Ovary (tissue), 9 donors: ENCODE measurements around the gene PBRM1. TPM values are rescaled to one million over a fixed set of nuclear protein-coding genes. Genes with fewer than 3 reads are reported as not detected.

Source experiments
- DNase-seq, 5 donors: peaks; one replicate each; pipeline ENCODE4 v3.0.0-alpha.2; 2019 to 2020
- H3K27ac ChIP-seq, 2 donors: fragments of 200-600 bp; one replicate each; pipeline versions ENCODE4 v1.5.1 to v1.8.0; 2019 to 2022
- H3K27me3 ChIP-seq: fragments of 200-600 bp; one replicate; pipeline ENCODE4 v1.8.0; 2022
- H3K36me3 ChIP-seq: fragments of 200-600 bp; sonication (generic); one replicate; pipeline ENCODE4 v1.5.1; 2019
- H3K4me1 ChIP-seq: one replicate; pipeline ENCODE4 v1.8.1; 2013; ENCODE audit warnings: mild to moderate bottlenecking, moderate library complexity; ENCODE audit not compliant: insufficient read depth
- H3K4me3 ChIP-seq: fragments of 200-600 bp; sonication (generic); one replicate; pipeline ENCODE4 v1.5.1; 2017
- H3K9me3 ChIP-seq, 2 donors: fragments of 200-600 bp in 1 of 2; sonication (generic) in 1 of 2; one replicate each; pipeline versions ENCODE4 v1.5.1 to v1.8.1; 2013 to 2019; ENCODE audit warnings: mild to moderate bottlenecking in 1 of 2, moderate library complexity in 1 of 2
- EP300 ChIP-seq: sonication (generic); formaldehyde crosslinking; IDR thresholded peaks from one replicate; pipeline ENCODE4 v1.6.1; 2017; ENCODE audit warnings: antibody characterized with exemption
- POLR2A ChIP-seq: fragments of 450-650 bp; IDR thresholded peaks from one replicate; pipeline ENCODE4 v1.6.1; 2017; ENCODE audit warnings: antibody characterized with exemption, mild to moderate bottlenecking, moderate library complexity
- WGBS, 3 donors: extraction: QIAGEN DNeasy Blood & Tissue Kit in 1 of 3; methylation state at CpG; one replicate each; pipeline versions ENCODE4 v1.1.5 to v1.1.7; 2013 to 2017; 5-methylcytosine and 5-hydroxymethylcytosine counted together
- intact Hi-C, 4 donors: fragments of 100-400 bp; cut with DNase I; formaldehyde crosslinking; loops; one replicate each; pipeline versions ENCODE4 v1.11.0 to v1.15.1; 2022 to 2023
- polyA plus RNA-seq, 2 donors: library from polyadenylated mRNA; stranded (reverse); fragments of 200-250 nt in 1 of 2; fragments of 350-450 nt in 1 of 2; fragmentation: Illumina TruSeq in 1 of 2; extraction: RNeasy Lipid Tissue Mini Kit (QIAGEN cat#74804) in 1 of 2; gene quantifications; one replicate each; pipeline ENCODE4 v1.2.3, GENCODE V29; 2013 to 2014
- total RNA-seq, 7 donors: library from RNA; depleted of rRNA in 2 of 7; stranded (reverse); fragments of >200 nt in 2 of 7; fragmentation: NEBNext Ultra II Directional in 3 of 7; extraction: Animal tissue kit (Norgen Biotek cat#: 25700) in 3 of 7; gene quantifications; one replicate each; pipeline versions ENCODE4 v1.1.0 to v1.2.4, GENCODE V29; 2016 to 2023
- TF ChIP-seq, protein P1 (sequence below), 3 donors: fragments of 450-650 bp in 2 of 3; fragments of 200-600 bp in 1 of 3; IDR thresholded peaks; one replicate each; pipeline versions ENCODE4 v1.5.1 to v1.8.0; 2016 to 2022; ENCODE audit warnings: antibody characterized with exemption in 3 of 3, mild to moderate bottlenecking in 1 of 3
- donor health status: DM: no; HTN: no; CAD: no; lungs with moderate emphysema.
- donor health status: DM: no; HTN: no; CAD: no.
- donor health status: Bipolar disorder and iron deficiency.
- donor health status: DM: yes; HTN: yes; CAD: no.
- donor health status: DM: no; HTN: no; CAD: no.
- donor health status: DM: yes; HTN: yes; CAD: no.

The PBRM1 gene
- total and polyA plus RNA-seq, 9 donors, result 19.8 to 95.7 (median 69.7) TPM

DNA sequence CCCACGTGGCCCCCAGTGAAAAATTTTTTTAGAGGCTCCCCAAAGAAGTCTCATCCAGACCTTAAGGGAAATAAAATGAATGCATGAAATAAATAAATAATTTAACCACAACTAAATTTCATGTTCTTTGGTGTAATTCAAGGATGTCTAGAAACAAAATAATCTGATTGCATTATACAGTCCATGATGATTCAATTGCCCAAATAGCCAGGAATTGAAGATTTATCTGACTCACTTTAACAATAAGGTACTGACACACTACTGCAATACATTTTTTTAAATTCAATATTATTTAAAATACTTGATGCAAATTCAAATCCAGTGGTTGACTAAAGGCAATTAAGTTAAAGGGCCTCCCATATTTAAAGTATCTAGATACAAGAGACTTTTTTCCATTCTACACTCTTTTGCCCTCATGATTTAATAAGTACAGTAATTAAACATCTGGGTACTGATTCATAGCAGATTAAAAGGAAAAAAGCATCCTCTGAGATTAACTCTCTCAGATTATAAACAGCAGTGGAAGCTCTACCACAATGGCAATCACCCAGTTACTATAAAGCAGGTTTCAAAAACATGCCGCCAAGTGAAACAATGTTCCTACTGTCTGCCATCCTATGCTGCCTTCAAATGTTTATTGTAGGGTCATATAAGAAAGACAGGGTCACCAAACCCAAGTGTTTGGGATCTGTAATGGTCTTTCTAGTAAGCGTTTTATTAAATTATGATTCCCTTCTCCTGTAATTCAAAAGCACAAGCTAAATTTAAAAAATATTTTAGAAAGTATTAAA is 139.4 kb downstream of the PBRM1 start:
- Histone ChIP-seq H3K4me3 (no peak overlapping the region), H3K9me3 (no peaks in the 10 kb centered on the region), H3K4me1 (no peaks in the 10 kb centered on the region), H3K27ac (no peak overlapping the region), H3K36me3 (no peaks in the 10 kb centered on the region), H3K27me3 (no peaks in the 10 kb centered on the region)
- WGBS, 3 donors, result 73 to 80% (median 78%) methylated on average over 3 of the region's 3 CpGs
- intact Hi-C loops, result no loop called here
- TF ChIP-seq POLR2A, result no peak
- TF ChIP-seq, protein P1, sequence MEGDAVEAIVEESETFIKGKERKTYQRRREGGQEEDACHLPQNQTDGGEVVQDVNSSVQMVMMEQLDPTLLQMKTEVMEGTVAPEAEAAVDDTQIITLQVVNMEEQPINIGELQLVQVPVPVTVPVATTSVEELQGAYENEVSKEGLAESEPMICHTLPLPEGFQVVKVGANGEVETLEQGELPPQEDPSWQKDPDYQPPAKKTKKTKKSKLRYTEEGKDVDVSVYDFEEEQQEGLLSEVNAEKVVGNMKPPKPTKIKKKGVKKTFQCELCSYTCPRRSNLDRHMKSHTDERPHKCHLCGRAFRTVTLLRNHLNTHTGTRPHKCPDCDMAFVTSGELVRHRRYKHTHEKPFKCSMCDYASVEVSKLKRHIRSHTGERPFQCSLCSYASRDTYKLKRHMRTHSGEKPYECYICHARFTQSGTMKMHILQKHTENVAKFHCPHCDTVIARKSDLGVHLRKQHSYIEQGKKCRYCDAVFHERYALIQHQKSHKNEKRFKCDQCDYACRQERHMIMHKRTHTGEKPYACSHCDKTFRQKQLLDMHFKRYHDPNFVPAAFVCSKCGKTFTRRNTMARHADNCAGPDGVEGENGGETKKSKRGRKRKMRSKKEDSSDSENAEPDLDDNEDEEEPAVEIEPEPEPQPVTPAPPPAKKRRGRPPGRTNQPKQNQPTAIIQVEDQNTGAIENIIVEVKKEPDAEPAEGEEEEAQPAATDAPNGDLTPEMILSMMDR (IDR thresholded peaks at IDR 0.05), result no peak
- no peak for TF ChIP-seq EP300
- no peak for DNase-seq

DNA sequence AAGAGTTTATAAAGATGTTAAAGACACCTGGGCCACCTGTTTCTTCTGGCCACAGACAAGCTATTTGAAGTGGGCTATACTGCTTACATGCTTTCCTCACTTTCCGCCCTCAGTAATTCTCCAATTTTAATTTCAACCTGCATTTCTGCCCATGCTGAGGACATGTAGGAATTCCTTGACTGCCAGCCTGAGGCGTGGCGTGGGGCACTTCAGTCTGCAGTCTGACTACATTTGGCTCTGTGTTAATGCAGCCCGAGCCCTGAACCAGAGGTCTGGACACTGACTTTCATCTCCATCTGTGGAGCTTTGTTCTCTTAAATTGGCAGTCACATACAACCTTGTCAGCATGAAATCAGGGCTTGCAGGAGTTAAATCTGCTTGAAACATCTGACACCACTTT is 140.8 kb downstream of the PBRM1 start:
- H3K9me3 ChIP-seq, result no peaks in the 10 kb centered on the region
- WGBS, 3 donors, result 88 to 95% (median 91%) methylated on average over 4 of the region's 4 CpGs
- H3K27ac ChIP-seq, result no peak overlapping the region
- H3K27me3 ChIP-seq, result no peaks in the 10 kb centered on the region
- H3K4me1 ChIP-seq, result no peaks in the 10 kb centered on the region
- TF ChIP-seq EP300 (no peak), POLR2A (no peak)
- TF ChIP-seq, protein P1 (IDR thresholded peaks at IDR 0.05), result no peak
- no peak overlapping the region for H3K4me3 ChIP-seq
- intact Hi-C loops, result no loop called here
- no peak for DNase-seq
- H3K36me3 ChIP-seq, result no peaks in the 10 kb centered on the region

DNA sequence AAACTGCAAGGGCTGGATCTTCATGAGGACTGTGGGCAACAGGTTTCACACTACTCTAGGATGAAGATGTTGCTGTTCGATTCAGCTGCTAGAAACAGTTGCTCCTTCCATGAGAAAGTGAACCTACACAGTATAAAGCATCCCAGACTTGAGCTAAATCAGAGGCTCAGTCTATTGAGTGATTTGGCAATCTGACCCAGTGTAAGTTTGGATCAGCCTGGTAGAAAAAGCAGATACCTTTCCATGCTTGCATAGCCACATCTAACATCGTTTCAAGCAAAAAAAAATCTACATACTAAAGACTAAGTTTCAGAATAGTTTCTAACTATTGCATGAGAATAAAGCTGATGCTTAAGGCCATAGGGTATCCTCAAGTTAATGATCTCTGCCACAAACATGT is 144.7 kb downstream of the PBRM1 start:
- intact Hi-C loops, result no loop called here
- no peak overlapping the region for H3K27ac ChIP-seq
- DNase-seq, result no peak
- peaks cover 13% of the 10 kb centered on the region for H3K4me1 ChIP-seq
- H3K27me3 ChIP-seq, result no peaks in the 10 kb centered on the region
- TF ChIP-seq POLR2A (no peak), EP300 (no peak)
- TF ChIP-seq, protein P1 (IDR thresholded peaks at IDR 0.05), result no peak
- H3K36me3 ChIP-seq, result no peaks in the 10 kb centered on the region
- WGBS, 3 donors, result 57 to 90% (median 74%) methylated on average over 2 of the region's 2 CpGs
- H3K4me3 ChIP-seq, result no peak overlapping the region
- H3K9me3 ChIP-seq, result no peaks in the 10 kb centered on the region

DNA sequence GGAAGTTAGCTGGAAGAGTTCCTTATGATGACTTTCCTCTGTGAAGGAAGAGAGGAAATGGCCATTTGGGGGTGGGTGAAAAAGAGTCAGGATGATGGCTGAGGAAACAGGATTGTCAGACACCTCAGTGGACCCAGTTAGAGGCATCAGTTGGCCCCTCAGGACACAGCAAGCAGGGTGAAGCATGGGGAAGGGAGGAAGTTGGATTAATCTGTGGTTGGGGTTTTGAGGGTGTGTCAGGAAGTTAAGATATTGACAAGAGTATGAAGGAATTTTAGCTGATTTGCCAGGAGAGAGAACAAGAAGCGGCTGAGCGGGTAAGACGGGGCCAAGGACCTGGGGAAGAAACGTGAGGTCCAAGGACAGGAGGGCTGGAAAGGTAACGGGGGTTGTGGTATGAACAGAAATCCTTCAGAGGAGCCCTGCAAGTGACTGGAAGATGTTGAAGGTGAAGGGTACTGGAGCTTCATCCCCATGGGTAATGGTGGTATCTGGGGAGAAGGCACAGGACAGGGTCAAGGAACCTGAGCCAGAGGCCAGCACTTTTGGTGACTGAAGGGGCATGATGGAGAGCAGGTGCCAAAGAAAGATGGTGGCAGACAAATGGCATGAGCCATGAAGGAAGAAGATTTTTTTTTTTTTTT is 146.6 kb downstream of the PBRM1 start:
- no peak for DNase-seq
- TF ChIP-seq POLR2A (no peak), EP300 (no peak)
- TF ChIP-seq, protein P1 (IDR thresholded peaks at IDR 0.05), result no peak
- Histone ChIP-seq H3K4me3 (no peak overlapping the region), H3K27me3 (no peaks in the 10 kb centered on the region), H3K27ac (peak overlapping the region in 1 of 2 donors; percentile 29), H3K4me1 (peaks cover 19% of the 10 kb centered on the region), H3K9me3 (no peaks in the 10 kb centered on the region), H3K36me3 (no peaks in the 10 kb centered on the region)
- intact Hi-C loops, result loop anchor here in 2 of 4 donors (10.0 kb wide), 2 partner anchors 146 to 166 kb away; partner anchors contain the start of genes GLT8D1 (in 1 of the 2), GNL3 (in 1 of the 2), PBRM1 (in 1 of the 2) and SPCS1 (in 1 of the 2)
- WGBS, 3 donors, result 89 to 92% (median 89%) methylated on average over 5 of the region's 5 CpGs
